GM18508 (cell line): ENCODE results near the gene FAT4.

ENCODE experiments used
- ATAC-seq: cut with Tn5 transposase; IDR thresholded peaks from one replicate; pipeline ENCODE4 v1.9.1; 2021; ENCODE audit warnings: moderate number of reproducible peaks; ENCODE audit not compliant: insufficient read depth, unreplicated experiment

FAT4 gene

DNA sequence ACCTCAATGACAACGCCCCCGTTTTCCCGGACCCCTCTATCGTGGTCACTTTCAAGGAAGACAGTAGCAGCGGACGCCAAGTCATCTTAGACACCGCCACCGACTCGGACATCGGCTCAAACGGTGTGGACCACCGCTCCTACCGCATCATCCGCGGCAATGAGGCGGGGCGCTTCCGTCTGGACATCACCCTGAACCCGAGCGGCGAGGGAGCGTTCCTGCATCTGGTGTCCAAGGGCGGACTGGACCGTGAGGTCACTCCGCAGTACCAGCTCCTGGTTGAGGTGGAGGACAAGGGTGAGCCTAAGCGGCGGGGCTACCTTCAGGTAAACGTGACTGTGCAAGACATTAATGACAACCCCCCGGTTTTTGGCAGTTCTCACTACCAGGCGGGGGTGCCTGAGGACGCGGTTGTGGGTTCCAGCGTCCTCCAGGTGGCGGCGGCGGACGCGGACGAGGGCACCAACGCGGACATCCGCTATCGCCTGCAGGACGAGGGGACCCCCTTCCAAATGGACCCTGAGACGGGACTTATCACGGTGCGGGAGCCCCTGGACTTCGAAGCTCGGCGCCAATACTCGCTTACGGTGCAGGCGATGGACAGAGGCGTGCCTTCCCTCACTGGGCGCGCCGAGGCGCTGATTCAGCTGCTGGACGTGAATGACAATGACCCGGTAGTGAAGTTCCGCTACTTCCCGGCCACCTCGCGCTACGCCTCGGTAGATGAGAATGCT, 2.2 kb downstream of the FAT4 start:
- ATAC-seq = no peak

DNA sequence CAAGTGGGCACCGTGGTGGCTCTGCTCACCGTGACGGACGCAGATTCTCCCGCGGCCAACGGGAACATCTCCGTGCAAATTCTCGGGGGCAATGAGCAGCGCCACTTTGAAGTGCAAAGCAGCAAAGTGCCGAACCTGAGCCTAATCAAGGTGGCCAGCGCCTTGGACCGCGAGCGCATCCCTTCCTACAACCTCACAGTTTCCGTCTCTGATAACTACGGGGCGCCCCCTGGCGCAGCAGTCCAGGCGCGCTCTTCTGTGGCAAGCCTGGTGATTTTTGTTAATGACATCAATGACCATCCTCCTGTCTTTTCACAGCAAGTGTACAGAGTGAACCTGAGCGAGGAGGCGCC, 2.7 kb downstream of the FAT4 start:
- ATAC-seq = no peak

DNA sequence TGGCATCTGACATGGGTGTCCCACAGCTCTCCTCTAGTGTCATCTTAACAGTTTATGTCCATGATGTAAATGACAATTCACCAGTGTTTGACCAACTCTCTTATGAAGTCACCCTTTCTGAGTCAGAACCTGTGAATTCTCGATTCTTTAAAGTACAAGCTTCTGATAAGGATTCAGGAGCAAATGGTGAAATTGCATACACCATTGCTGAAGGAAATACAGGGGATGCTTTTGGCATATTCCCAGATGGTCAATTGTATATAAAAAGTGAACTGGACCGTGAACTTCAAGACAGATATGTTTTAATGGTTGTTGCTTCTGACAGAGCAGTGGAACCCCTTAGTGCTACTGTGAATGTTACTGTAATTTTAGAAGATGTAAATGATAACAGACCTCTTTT, 4.6 kb downstream of the FAT4 start:
- no peak for ATAC-seq

DNA sequence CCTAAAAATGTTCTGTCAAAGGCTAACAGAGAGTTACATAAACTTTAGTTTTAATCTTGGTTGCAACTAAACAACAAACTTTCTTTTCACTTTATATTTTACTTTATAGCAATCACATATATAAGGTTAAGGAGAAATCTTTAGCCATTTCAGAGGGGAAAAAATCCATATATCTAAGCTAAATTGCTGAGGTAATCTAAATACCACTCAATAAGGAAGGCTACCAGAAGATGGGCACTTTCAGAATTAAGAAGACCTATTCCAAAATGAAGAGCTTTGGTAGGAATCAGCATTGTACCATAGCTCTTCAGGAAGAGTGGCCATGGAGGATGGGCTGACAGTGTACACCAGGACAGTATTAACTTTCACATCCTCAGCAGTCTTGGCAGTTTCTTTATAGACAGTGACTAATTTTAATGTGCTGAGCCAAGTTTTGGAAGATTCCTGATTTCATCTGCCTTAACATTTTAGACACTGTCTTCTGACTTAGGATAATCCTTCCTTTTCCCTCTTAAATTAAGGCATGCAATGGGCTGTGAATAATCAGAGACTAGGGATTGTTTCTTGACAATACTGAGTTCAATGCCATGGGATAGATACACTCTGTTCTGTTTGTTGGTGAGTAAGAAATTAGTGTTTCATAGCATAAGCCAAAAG, 7.1 kb downstream of the FAT4 start:
- no peak for ATAC-seq

DNA sequence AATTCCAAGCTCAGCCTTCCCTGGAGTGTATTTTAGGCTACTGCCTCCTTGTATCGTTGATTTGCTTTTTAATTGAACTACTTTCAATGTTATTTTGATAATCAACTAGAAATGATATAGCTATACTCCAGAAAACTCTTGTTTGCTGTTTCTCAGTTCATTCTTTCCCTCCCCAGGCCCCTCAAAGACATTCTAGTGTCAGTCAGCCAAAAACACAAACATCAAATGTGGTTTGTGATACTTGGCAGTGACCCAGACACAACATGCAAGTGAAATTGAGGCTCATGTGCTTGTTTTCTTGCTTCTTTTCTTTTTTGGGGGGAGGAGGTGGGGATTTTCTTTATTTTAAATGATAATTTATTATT, 7.6 kb downstream of the FAT4 start:
- no peak for ATAC-seq

DNA sequence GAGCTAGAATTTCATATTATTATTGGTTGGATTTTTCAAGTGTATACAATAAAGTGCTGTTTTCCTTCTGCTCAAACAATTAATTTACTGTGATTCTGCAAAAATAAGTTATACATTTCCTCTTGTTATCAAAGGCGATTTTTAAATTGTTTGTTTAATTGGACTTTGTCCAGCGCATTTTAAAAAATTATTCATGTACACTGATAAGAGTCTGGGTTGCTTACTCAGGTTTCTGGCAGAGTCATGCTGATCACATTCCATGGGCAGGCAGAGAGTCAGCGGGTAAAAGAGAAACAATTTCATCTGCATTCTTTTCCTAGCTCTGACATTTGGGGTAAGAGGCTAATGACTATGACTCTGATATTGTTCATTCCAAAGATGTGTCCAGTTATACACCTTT, 8.9 kb downstream of the FAT4 start:
- no peak for ATAC-seq

DNA sequence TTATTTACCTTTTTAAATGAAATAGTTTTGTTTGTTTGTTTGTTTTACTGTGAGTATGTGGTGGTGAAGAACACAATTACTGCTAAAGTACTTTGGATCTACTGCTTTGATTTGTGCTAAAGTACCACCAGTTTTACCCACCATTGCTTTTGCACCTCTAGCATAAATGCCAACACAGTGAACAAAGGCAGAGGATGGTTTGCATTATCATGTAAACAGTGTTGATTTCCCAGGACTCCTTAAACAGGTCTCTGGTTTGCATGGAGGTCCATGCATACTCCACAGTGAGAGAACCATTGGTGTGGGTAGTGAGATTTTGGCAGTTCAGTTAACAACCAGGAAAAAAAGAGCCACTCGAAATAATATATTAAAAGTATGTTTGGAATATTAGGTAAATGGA, 11.0 kb downstream of the FAT4 start:
- ATAC-seq = no peak

DNA sequence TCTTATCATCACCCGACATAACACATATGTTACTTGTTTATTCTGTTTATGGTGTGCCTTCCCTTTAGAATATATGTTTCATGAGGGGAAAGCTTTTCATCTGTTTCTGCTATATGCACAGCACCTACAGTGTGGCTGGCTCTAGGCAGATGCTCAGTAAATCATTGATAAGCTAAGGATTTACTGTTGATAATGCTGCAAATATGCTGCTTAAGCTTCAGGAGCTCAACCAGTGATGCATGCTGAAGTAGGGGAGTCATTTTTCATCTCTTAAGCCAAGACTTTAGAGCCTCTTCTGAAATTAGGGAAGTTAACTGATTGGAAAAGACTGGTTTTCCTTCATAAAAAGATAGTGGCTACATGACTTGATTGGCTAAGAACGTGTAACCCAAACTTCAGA, 16.4 kb downstream of the FAT4 start:
- no peak for ATAC-seq

DNA sequence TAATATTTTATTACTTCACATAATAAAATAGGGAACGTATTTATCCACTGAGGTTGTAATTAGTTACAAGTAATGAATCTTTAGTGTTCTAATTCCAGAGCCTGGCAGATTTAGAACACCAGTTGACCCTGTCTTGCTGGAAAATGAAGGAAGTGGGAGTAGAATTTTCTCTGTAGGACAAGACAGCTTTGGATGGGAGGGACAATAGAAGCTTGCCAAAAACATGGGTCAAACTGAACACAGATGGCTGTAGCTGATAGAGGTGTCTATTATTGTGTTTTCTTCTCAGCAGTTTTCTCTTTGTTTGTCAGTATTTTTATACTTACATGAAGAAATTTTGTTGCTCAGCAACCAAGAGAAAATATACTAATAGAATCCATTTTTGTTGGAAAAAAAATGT, 20.2 kb downstream of the FAT4 start:
- ATAC-seq = no peak

DNA sequence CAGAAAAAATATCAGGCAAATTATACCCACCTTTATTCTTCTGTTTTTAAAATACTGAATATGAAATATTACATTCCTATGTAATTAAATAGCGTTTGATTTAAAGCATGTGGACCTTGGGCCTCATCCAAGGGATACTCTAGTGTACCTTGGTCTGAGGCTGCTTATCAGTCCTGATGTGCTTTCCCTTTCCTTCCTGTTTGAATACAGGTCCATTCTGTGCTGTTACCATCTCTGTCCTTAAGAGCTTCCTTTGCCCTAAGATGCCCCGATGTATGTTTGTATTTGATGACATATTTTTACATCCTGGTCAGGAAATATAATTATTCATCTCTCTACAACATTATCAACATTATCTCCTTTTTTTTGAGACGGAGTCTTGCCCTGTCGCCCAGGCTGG, 24.1 kb downstream of the FAT4 start:
- ATAC-seq = no peak

DNA sequence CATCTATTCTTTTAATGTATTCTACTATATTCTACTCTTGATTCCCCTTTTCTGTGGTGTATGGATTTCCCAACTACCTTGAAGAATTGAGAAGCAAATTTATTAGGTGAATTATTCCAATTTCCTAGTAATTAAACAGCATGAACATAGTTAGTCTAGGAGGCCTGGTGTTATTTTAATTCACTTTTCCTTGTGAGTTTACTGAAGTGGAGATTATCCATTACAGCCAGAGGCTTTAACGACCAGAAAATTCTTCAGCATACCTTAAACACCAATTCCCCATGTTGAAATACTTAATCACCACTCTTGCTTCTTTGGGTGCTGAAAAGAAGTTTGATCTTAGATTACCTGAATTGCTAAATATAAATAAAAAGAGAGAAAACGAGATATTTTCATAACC, 29.4 kb downstream of the FAT4 start:
- no peak for ATAC-seq

DNA sequence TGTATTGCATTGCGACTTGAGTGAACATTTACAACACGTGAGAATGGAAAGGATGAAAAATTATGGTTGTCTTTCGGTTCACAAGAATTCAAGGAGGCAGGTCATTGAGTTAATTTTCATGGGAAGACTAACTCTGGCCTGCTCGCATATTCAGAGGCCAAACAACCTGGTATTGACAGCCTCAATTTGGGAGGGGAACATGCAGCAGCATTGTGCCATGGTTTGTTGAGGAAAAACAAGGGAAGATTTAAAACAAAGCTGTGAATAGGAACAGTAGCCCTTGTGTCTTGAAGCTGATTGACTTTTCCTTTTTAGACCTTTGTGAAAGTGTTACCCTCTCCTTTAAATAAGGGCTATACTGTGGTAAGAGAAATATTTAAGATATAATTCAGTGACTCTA, 31.9 kb downstream of the FAT4 start:
- ATAC-seq = no peak

DNA sequence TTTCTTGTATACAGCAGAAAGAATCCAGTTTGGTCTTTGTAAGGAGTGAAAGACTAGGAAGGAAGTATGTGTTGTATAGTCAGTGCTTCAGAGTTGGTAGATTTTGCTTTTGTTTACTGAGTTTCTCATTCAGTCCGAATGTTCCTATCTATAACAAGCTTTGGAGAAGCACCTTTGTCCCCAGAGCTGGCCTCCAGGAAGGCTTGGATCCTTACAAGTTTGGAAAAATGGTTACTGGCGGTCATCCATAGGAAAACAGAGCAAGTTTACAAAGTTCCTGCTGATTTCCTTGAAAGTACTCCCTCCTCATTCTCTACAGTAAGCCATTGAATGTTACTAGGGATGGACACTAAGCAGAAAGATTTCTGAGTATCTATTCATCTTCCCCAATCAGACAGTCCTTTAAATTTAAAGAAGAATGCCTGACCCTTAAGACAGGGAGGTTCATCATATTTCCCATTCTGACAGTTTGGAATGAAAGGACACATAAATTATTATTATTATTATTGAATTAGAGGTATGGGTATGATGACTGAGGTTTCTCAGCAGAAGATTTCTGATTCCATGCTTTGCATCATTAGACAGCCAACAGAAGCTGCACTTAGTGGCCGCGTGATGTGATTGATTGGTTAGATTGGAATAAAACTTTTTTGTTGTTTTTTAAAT, 35.8 kb downstream of the FAT4 start:
- ATAC-seq = no peak

DNA sequence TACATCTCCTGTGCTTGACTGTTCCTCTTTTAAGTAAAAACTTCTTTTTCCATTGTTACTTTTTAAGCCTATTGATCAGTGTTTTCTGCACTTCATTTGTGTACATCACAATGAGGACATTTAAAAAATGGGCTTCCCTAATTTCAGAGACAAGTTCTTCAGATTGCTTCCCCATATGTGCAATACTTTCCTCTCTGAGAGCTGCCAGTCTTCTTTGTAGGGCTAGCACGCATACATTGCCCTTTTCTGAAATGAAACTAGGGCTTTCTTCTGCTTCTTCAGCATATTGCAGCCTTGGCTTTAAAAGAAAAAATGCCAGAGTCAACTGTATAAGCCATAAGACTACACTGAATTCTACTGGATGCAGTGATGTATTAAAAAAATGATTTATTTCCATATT, 37.8 kb downstream of the FAT4 start:
- no peak for ATAC-seq

DNA sequence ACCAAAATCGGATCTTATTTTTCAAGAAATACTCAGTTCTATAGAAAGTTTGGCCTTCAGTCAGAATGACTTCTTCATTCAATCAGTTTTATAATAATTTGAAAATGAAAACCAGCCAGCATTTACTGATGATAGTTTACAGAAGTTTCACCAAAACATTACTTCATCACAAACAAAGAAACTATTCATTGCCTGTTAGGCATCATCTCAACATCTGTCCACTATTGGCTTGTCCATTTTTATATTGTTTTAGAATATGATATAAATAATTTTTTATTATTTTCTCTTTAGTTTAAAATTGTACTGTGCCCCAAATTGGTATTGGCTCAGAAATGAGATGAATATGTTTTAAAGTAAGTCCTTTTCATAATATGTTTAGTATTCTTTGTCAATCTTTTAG, 38.4 kb downstream of the FAT4 start:
- ATAC-seq = no peak

DNA sequence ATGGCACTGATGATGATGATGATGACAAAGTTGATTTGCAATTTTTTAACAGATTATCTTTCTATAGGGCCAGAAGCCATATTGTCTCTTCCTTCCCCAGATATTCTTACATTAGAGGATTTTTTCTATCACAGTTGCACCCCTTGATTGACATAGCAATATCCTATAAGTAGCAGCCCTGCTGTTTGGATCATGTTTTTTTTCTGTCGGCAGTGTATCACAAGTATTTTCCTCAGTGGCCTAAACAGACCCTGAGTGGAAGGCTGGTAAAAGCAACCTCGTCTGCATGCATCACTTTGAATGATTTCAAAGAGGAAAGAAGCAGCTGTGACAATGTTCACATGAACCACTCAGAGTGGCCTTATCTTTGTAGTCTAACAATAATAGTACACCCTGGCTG, 41.0 kb downstream of the FAT4 start:
- ATAC-seq = no peak

DNA sequence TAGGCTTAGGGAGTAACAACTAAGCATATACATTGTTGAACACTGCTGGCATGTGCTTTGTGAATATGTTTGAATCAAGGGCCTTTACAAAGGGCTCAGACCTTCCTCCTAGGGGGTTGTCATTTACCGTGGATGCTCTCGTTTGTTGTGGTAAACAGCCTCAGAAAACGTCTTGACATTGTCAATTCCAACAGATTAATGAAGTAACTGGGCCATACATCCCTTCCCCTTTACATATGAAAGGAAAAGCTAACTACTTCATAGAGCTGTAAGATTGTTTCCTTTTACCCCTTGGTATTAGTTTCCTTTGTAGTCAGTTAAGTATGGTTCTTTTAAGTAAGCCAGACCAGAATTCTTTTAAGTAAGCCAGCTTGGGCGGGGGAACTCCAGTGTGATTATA, 42.9 kb downstream of the FAT4 start:
- no peak for ATAC-seq

DNA sequence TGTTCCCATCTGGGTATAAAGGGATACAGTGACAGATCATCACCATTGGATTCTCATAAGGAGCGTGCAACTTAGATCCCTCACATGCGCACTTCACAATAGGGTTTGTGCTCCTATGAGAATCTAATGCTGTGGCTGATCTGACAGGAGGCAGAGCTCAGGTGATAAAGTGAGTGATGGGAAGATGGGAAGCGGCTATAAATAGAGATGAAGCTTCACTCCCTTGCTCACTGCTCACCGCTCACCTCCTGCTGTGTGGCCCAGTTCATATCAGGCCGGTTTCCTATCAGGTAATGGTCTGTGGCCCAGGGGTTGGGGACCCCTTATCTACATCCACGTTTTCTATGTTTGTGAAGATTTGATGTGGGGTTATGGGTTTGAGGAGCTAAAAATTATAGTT, 43.7 kb downstream of the FAT4 start:
- ATAC-seq = no peak

DNA sequence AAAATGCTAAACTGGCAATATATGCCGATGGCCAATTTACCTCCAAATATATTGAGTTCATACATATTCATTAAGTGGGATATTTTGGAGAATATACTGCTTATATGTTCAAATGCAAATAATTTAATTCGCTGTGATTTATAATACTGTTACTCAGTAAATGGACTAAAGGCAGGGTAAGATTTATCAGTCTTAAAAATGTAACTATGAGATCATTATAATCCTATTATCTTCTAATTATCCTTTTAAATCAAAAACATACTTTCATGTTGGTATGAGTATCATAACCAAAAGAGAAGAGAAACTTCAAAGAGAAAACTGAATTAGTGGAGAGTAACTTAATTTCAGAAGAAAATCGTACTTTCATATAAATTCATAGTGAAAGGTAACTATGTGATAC, 44.6 kb downstream of the FAT4 start:
- ATAC-seq = no peak

DNA sequence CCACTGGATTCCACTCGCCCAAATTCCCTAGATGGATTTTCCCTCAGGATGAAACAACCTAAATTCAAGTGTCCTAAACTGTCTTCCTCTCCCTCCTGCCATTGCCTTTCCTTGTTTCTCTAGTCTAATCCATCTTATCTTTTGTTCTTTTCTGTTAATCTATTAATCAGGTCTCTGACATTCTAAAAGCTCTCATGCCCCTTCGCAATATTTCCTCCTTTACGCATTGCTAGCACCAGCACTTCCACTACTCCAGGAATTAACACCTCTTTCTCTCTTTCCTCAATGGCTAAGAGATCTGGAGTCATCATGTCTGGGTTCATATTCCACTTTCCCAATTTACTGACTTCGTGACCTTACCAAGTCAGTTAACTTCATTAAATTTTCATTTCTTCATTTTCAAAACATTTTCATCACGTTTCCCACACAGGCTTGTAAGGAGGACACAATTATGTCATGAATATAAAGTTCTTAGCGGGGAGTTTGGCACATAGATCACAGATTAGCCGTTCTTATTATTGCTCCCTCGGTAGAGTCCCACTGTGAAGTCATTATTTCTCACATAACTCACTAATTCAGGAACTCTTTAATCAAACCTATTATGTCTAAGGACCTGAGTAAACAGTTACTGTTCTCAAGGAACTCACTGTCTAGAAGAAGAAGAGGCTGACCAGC, 45.3 kb downstream of the FAT4 start:
- no peak for ATAC-seq

DNA sequence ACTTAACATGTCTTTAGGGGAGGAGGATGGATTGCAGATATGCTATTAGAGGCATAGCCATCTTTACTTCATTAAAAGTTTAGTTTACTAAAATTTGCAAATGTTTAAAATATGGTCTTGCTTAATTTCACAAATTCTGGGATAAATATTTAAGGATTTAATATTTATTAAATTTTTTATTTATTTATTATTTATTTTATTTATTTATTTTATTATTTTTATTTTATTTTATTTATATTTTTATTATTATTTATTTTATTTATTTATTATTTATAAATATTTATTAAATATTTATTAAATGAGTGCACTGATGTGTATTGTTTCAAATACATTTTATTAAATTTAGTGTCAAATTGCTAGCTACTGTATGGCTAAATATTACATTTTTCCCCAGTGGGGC, 46.0 kb downstream of the FAT4 start:
- no peak for ATAC-seq
